Spleen (tissue), 11 donors: ENCODE data around the gene SAE1. TPM values are rescaled to one million over a fixed set of nuclear protein-coding genes. Genes with fewer than 3 reads are reported as not detected.
A peak's percentile ranks its signal among the peaks of the same experiment; 100 is the strongest.

ENCODE experiments used
- DNase-seq: peaks from one replicate; pipeline ENCODE4 v3.0.0-alpha.2; 2020
- H3K27ac ChIP-seq, 8 donors: fragments of 200-600 bp; sonication (generic) in 7 of 8; 1 replicate in 4 of 8; 2 replicates in 4 of 8; pipeline versions ENCODE4 v1.5.0 to v1.8.0; 2016 to 2021; ENCODE audit warnings: inconsistent platforms in 4 of 8, mild to moderate bottlenecking in 4 of 8, moderate library complexity in 1 of 8
- H3K27me3 ChIP-seq, 7 donors: fragments of 200-600 bp; sonication (generic) in 6 of 7; replicated peaks in 1 of 7; 1 replicate in 4 of 7; 2 replicates in 3 of 7; pipeline versions ENCODE4 v1.5.0 to v1.8.0; 2016 to 2021; ENCODE audit warnings: inconsistent platforms in 3 of 7, mild to moderate bottlenecking in 1 of 7
- H3K36me3 ChIP-seq, 6 donors: fragments of 200-600 bp; sonication (generic) in 5 of 6; 1 replicate in 4 of 6; 2 replicates in 2 of 6; pipeline versions ENCODE4 v1.5.0 to v1.8.0; 2016 to 2021; ENCODE audit warnings: inconsistent platforms in 2 of 6
- H3K4me1 ChIP-seq, 6 donors: fragments of 200-600 bp; sonication (generic) in 5 of 6; 1 replicate in 3 of 6; 2 replicates in 3 of 6; pipeline versions ENCODE4 v1.5.0 to v1.8.0; 2016 to 2021; ENCODE audit warnings: inconsistent platforms in 3 of 6
- H3K4me3 ChIP-seq, 8 donors: fragments of 200-600 bp; sonication (generic) in 7 of 8; 1 replicate in 4 of 8; 2 replicates in 4 of 8; pipeline versions ENCODE4 v1.5.0 to v1.8.0; 2016 to 2021; ENCODE audit warnings: inconsistent platforms in 4 of 8, mild to moderate bottlenecking in 4 of 8, moderate library complexity in 2 of 8
- H3K9me3 ChIP-seq, 8 donors: fragments of 200-600 bp; sonication (generic) in 7 of 8; 1 replicate in 4 of 8; 2 replicates in 4 of 8; pipeline versions ENCODE4 v1.5.0 to v1.8.0; 2016 to 2021; ENCODE audit warnings: inconsistent platforms in 4 of 8
- POLR2A ChIP-seq, 3 donors: fragments of 450-650 bp; IDR thresholded peaks; one replicate each; pipeline ENCODE4 v1.5.1; 2017; ENCODE audit warnings: antibody characterized with exemption in 3 of 3, mild to moderate bottlenecking in 1 of 3
- POLR2AphosphoS5 ChIP-seq, 3 donors: sonication (generic); formaldehyde crosslinking; IDR thresholded peaks; one replicate each; pipeline ENCODE4 v1.5.1; 2017; ENCODE audit warnings: antibody characterized with exemption in 3 of 3
- WGBS, 5 donors: extraction: QIAGEN DNeasy Blood & Tissue Kit in 3 of 5; methylation state at CpG; one replicate each; pipeline versions ENCODE4 v1.1.5 to v1.1.7; 2013 to 2018; 5-methylcytosine and 5-hydroxymethylcytosine counted together
- intact Hi-C: fragments of 100-400 bp; cut with DNase I; formaldehyde crosslinking; loops from one replicate; pipeline ENCODE4 v1.15.0; 2023; ENCODE audit warnings: low total_unique reads
- polyA plus RNA-seq, 3 donors: library from polyadenylated mRNA; stranded (reverse); fragments of 200-250 nt; gene quantifications; one replicate each; pipeline ENCODE4 v1.2.1, GENCODE V29; 2013
- total RNA-seq, 7 donors: library from RNA; depleted of rRNA in 3 of 7; stranded (reverse); fragments of >200 nt in 3 of 7; fragmentation: NEBNext Ultra II Directional in 4 of 7; extraction: Animal tissue kit (Norgen Biotek cat#: 25700) in 4 of 7; gene quantifications; one replicate each; pipeline versions ENCODE4 v1.1.0 to v1.2.1, GENCODE V29; 2016 to 2021
- TF ChIP-seq, protein P1 (sequence below), 11 experiments: fragments of 200-600 bp in 7 of 11; fragments of 450-650 bp in 4 of 11; sonication (generic) in 4 of 11; IDR thresholded peaks in 8 of 11; conservative IDR thresholded peaks in 3 of 11; 1 replicate in 7 of 11; 2 replicates in 4 of 11; pipeline versions ENCODE4 v1.4.0 to v1.8.0; 2016 to 2021; ENCODE audit warnings: antibody characterized with exemption in 11 of 11, inconsistent platforms in 4 of 11, mild to moderate bottlenecking in 1 of 11
- donor health status: healthy with polysubstance abuse.
- donor health status: DM: no; HTN: no; CAD: no; lungs with moderate emphysema.
- donor health status: DM: no; HTN: no; CAD: no.
- donor health status: Bipolar disorder and iron deficiency.
- donor health status: healthy.
- donor health status: DM: no; HTN: no; CAD: no.
- donor health status: DM: yes; HTN: yes; CAD: no.

Gene SAE1
- total and polyA plus RNA-seq, 10 donors: 28.1 to 72.4 (median 55.9) TPM

DNA sequence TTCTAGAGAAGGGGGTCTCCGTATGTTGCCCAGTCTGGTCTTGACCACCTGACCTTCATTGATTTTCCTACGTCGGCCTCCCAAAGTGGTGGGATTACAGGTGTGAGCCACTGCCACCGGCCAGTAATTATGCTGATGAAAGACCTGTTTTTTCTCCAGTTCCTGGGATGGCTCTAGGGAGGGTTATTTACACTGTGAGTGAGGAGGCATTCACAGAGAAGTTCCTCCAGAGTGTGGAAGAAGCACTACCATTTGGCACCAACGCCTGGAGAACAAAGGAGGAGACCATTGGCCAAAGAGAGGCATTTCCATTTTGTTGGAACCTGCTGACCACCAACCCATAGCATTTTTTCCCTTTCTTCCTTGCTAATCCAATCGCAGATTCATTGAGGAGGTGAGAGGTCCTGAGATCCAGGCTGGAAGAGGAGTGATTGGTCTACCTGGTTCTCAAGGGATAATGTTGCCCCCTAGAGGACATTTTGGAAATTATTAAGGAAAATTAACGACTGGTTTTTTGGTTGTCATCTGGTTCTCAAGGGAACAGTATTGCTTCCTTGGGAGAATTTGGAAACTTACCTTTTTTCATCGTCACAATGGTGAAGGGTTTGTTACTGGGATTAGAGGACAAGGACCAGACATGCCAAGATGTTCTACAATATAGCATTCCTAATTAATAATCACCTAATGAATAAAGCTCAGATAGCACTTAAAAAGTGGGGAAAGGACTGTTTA lies 5.5 kb upstream of the SAE1 start:
- no peak for DNase-seq

GRCh38 chr19:47125669-47125938 lies 5.0 kb upstream of the SAE1 start:
- no peak overlapping the region for H3K27ac ChIP-seq
- H3K4me1 ChIP-seq: peaks cover 0 to 16% (median 6%) of the 10 kb centered on the region in 6 donors
- no peak for DNase-seq
- TF ChIP-seq POLR2A (IDR thresholded peaks at IDR 0.05) (no peak), POLR2AphosphoS5 (IDR thresholded peaks at IDR 0.05) (no peak)
- TF ChIP-seq, protein P1, sequence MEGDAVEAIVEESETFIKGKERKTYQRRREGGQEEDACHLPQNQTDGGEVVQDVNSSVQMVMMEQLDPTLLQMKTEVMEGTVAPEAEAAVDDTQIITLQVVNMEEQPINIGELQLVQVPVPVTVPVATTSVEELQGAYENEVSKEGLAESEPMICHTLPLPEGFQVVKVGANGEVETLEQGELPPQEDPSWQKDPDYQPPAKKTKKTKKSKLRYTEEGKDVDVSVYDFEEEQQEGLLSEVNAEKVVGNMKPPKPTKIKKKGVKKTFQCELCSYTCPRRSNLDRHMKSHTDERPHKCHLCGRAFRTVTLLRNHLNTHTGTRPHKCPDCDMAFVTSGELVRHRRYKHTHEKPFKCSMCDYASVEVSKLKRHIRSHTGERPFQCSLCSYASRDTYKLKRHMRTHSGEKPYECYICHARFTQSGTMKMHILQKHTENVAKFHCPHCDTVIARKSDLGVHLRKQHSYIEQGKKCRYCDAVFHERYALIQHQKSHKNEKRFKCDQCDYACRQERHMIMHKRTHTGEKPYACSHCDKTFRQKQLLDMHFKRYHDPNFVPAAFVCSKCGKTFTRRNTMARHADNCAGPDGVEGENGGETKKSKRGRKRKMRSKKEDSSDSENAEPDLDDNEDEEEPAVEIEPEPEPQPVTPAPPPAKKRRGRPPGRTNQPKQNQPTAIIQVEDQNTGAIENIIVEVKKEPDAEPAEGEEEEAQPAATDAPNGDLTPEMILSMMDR (IDR thresholded peaks at IDR 0.05 in 8 of 11, conservative IDR thresholded peaks at IDR 0.05 in 3 of 11): no peak
- no peaks in the 10 kb centered on the region for H3K9me3 ChIP-seq
- no peak overlapping the region for H3K4me3 ChIP-seq
- H3K27me3 ChIP-seq: no peaks in the 10 kb centered on the region
- intact Hi-C loops: loop anchor here (2.0 to 10.0 kb wide), 2 partner anchors 47 to 91 kb away; no protein-coding TSS in a partner anchor
- no peaks in the 10 kb centered on the region for H3K36me3 ChIP-seq

More for the DNA sequence above, 5.5 kb upstream of the SAE1 start:
- H3K36me3 ChIP-seq: no peaks in the 10 kb centered on the region
- 42 to 46% (median 44%) methylated on average over 8 of the region's 8 CpGs for WGBS, 5 donors
- H3K4me1 ChIP-seq: peaks cover 0 to 11% (median 4%) of the 10 kb centered on the region in 6 donors
- no peak overlapping the region for H3K27ac ChIP-seq
- intact Hi-C loops: loop anchor here (2.0 to 10.0 kb wide), 2 partner anchors 46 to 90 kb away; no protein-coding TSS in a partner anchor
- no peak overlapping the region for H3K4me3 ChIP-seq
- H3K27me3 ChIP-seq: no peaks in the 10 kb centered on the region
- H3K9me3 ChIP-seq: no peaks in the 10 kb centered on the region
- TF ChIP-seq POLR2A (IDR thresholded peaks at IDR 0.05) (no peak), POLR2AphosphoS5 (IDR thresholded peaks at IDR 0.05) (no peak)
- TF ChIP-seq, protein P1 (IDR thresholded peaks at IDR 0.05 in 8 of 11, conservative IDR thresholded peaks at IDR 0.05 in 3 of 11): peak; percentile 40 to 86 (median 68)

- DNase-seq: no peak
- Histone ChIP-seq H3K36me3 (peaks cover 0 to 10% (median 0%) of the 10 kb centered on the region in 6 donors), H3K4me3 (no peak overlapping the region), H3K9me3 (no peaks in the 10 kb centered on the region), H3K27me3 (no peaks in the 10 kb centered on the region), H3K27ac (no peak overlapping the region), H3K4me1 (peaks cover 9 to 52% (median 38%) of the 10 kb centered on the region in 6 donors)
- intact Hi-C loops: loop anchor here (10.0 kb wide), 1 partner anchor 95 kb away; no protein-coding TSS in a partner anchor
- TF ChIP-seq POLR2A (IDR thresholded peaks at IDR 0.05) (no peak), POLR2AphosphoS5 (IDR thresholded peaks at IDR 0.05) (no peak)
- TF ChIP-seq, protein P1 (IDR thresholded peaks at IDR 0.05 in 8 of 11, conservative IDR thresholded peaks at IDR 0.05 in 3 of 11): no peak
- WGBS, 5 donors: 87 to 97% (median 92%) methylated on average over 4 of the region's 4 CpGs
Measured at GRCh38 chr19:47129579-47129978, 1.1 kb upstream of the SAE1 start.

DNA sequence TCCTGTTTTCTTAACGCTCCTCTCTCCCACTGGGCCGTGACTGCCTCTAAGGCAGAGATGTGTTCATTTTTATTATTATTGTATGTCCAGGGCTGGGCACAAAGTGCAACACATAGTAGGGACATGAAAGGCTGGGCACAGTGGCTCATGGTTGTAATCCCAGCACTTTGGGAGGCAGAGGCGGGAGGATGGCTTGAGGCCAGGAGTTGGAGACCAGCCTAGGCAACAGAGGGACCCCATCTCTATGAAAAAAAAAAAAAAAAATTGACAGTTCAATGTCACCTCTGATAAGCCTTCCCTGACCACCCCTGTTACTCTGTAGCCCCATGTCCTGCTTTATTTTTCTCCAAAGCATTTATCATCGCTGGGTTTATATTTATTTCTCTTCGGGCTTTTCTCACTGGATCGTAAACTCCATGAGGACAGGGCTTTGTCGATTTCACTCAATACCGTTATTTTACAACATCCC lies 481 bp upstream of the SAE1 start:
- H3K4me3 ChIP-seq: peak overlapping the region; percentile 73 to 95 (median 77)
- intact Hi-C loops: no loop called here
- DNase-seq: no peak
- H3K27me3 ChIP-seq: no peaks in the 10 kb centered on the region
- peaks cover 0 to 10% (median 0%) of the 10 kb centered on the region in 6 donors for H3K36me3 ChIP-seq
- 74 to 80% (median 78%) methylated on average over 8 of the region's 8 CpGs for WGBS, 5 donors
- no peaks in the 10 kb centered on the region for H3K9me3 ChIP-seq
- peaks cover 9 to 54% (median 37%) of the 10 kb centered on the region in 6 donors for H3K4me1 ChIP-seq
- peak overlapping the region in 6 of 8 donors; percentile 83 to 93 (median 90) for H3K27ac ChIP-seq
- TF ChIP-seq, protein P1 (IDR thresholded peaks at IDR 0.05 in 8 of 11, conservative IDR thresholded peaks at IDR 0.05 in 3 of 11): no peak
- TF ChIP-seq POLR2AphosphoS5 (IDR thresholded peaks at IDR 0.05) (no peak), POLR2A (IDR thresholded peaks at IDR 0.05) (no peak)
